Prostate gland (tissue), 2 donors: ENCODE measurements around the gene MSH2.

Experiments used
- POLR2AphosphoS5 ChIP-seq: sonication (generic); formaldehyde crosslinking; IDR thresholded peaks from one replicate; pipeline ENCODE4 v1.6.1; 2017; ENCODE audit warnings: antibody characterized with exemption
- TF ChIP-seq, protein P1 (sequence below), 4 experiments: fragments of 200-600 bp in 2 of 4; fragments of 450-650 bp in 2 of 4; sonication (generic) in 2 of 4; IDR thresholded peaks; 1 replicate in 3 of 4; 2 replicates in 1 of 4; pipeline ENCODE4 v1.5.1; 2016 to 2019; ENCODE audit warnings: antibody characterized with exemption in 4 of 4, mild to moderate bottlenecking in 2 of 4, moderate library complexity in 2 of 4

DNA sequence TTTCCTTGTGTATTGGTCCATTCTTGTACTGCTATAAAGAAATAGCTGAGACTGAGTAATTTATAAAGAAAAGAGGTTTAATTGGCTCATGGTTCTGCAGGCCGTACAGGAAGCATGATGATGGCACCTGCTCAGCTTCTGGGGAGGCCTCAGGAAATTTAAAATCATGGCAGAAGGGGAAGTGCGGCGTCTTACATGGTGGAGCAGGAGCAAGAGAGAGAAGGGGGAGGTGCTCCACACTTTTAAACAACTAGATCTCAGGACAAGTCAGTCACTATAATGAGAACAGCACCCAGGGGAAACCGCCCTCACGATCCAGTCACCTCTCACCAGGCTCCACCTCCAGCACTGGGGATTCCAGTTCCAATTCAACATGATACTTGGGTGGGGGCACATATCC, 54.3 kb downstream of the MSH2 start:
- TF ChIP-seq, protein P1, sequence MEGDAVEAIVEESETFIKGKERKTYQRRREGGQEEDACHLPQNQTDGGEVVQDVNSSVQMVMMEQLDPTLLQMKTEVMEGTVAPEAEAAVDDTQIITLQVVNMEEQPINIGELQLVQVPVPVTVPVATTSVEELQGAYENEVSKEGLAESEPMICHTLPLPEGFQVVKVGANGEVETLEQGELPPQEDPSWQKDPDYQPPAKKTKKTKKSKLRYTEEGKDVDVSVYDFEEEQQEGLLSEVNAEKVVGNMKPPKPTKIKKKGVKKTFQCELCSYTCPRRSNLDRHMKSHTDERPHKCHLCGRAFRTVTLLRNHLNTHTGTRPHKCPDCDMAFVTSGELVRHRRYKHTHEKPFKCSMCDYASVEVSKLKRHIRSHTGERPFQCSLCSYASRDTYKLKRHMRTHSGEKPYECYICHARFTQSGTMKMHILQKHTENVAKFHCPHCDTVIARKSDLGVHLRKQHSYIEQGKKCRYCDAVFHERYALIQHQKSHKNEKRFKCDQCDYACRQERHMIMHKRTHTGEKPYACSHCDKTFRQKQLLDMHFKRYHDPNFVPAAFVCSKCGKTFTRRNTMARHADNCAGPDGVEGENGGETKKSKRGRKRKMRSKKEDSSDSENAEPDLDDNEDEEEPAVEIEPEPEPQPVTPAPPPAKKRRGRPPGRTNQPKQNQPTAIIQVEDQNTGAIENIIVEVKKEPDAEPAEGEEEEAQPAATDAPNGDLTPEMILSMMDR (IDR thresholded peaks at IDR 0.05), result no peak
- no peak for TF ChIP-seq POLR2AphosphoS5
